Transverse colon (tissue), 4 donors: ENCODE results near the gene SLU7.

Experiments
- CTCF ChIP-seq, 5 experiments: fragments of 200-600 bp in 3 of 5; fragments of 450-650 bp in 2 of 5; sonication (generic) in 3 of 5; IDR thresholded peaks; 1 replicate in 2 of 5; 2 replicates in 3 of 5; pipeline ENCODE4 v1.5.1; 2016 to 2017; ENCODE audit warnings: antibody characterized with exemption in 5 of 5, inconsistent platforms in 3 of 5, mild to moderate bottlenecking in 2 of 5, moderate library complexity in 1 of 5
- EP300 ChIP-seq: sonication (generic); formaldehyde crosslinking; IDR thresholded peaks from one replicate; pipeline ENCODE4 v1.6.1; 2017; ENCODE audit warnings: antibody characterized with exemption, low read depth
- POLR2A ChIP-seq: fragments of 450-650 bp; IDR thresholded peaks from one replicate; pipeline ENCODE4 v1.6.1; 2016; ENCODE audit warnings: antibody characterized with exemption, mild to moderate bottlenecking, moderate library complexity
- POLR2AphosphoS5 ChIP-seq, 3 donors: sonication (generic); formaldehyde crosslinking; IDR thresholded peaks; one replicate each; pipeline ENCODE4 v1.6.1; 2016; ENCODE audit warnings: antibody characterized with exemption in 3 of 3

- TF ChIP-seq CTCF (IDR thresholded peaks at IDR 0.05) = no peak
- no peak for TF ChIP-seq POLR2A
- TF ChIP-seq EP300 = no peak
- no peak for TF ChIP-seq POLR2AphosphoS5 (IDR thresholded peaks at IDR 0.05)
Measured at GRCh38 chr5:160363211-160363610, 55.7 kb downstream of the SLU7 start.
